HG02840 (cell line): Measurements from ENCODE around the gene TMEM260.
"Not testable (repeated sequence)": the region's sequence is repeated elsewhere in the genome, so short reads cannot be mapped to it uniquely, and the experiment has no call there.

Source experiments
- ATAC-seq: cut with Tn5 transposase; IDR thresholded peaks from one replicate; pipeline ENCODE4 v1.9.1; 2021; ENCODE audit warnings: mild to moderate bottlenecking, moderate library complexity, moderate number of reproducible peaks; ENCODE audit not compliant: unreplicated experiment, low FRiP score

Gene TMEM260

GRCh38 chr14:56594428-56594827, 14.8 kb downstream of the TMEM260 start:
- ATAC-seq = no peak

- no peak for ATAC-seq
Measured at GRCh38 chr14:56598519-56598918, 18.9 kb downstream of the TMEM260 start.

GRCh38 chr14:56603648-56604047, 24.1 kb downstream of the TMEM260 start:
- no peak for ATAC-seq

- no peak for ATAC-seq
Measured at GRCh38 chr14:56608689-56609088, 29.1 kb downstream of the TMEM260 start.

GRCh38 chr14:56611663-56612062, 32.1 kb downstream of the TMEM260 start:
- not testable (repeated sequence) for ATAC-seq

- no peak for ATAC-seq
Measured at GRCh38 chr14:56617084-56617483, 37.5 kb downstream of the TMEM260 start.

- ATAC-seq = no peak
Measured at GRCh38 chr14:56630707-56631106, 51.1 kb downstream of the TMEM260 start.

- no peak for ATAC-seq
Measured at GRCh38 chr14:56632195-56632594, 52.6 kb downstream of the TMEM260 start.

GRCh38 chr14:56633544-56633943, 53.9 kb downstream of the TMEM260 start:
- ATAC-seq = no peak

- no peak for ATAC-seq
Measured at GRCh38 chr14:56635041-56635440, 55.4 kb downstream of the TMEM260 start.

GRCh38 chr14:56647493-56647892, 67.9 kb downstream of the TMEM260 start:
- no peak for ATAC-seq

GRCh38 chr14:56648508-56649301, 69.1 kb downstream of the TMEM260 start:
- ATAC-seq = no peak

GRCh38 chr14:56649382-56649781, 69.8 kb downstream of the TMEM260 start:
- ATAC-seq = no peak

GRCh38 chr14:56650048-56650447, 70.5 kb downstream of the TMEM260 start:
- no peak for ATAC-seq

- ATAC-seq = no peak
Measured at GRCh38 chr14:56650979-56651378, 71.4 kb downstream of the TMEM260 start.

GRCh38 chr14:56657604-56658003, 78.0 kb downstream of the TMEM260 start:
- no peak for ATAC-seq

GRCh38 chr14:56659378-56659777, 79.8 kb downstream of the TMEM260 start:
- ATAC-seq = no peak

- no peak for ATAC-seq
Measured at GRCh38 chr14:56659964-56660551, 80.5 kb downstream of the TMEM260 start.

GRCh38 chr14:56660677-56661389, 81.2 kb downstream of the TMEM260 start:
- no peak for ATAC-seq

- no peak for ATAC-seq
Measured at GRCh38 chr14:56661478-56661877, 81.9 kb downstream of the TMEM260 start.

- no peak for ATAC-seq
Measured at GRCh38 chr14:56664811-56665421, 85.3 kb downstream of the TMEM260 start.
